HEK293T (cell line): Measurements from ENCODE around the gene PRKCG.
"Not testable (repeated sequence)": the region's sequence is repeated elsewhere in the genome, so short reads cannot be mapped to it uniquely, and the experiment has no call there.

ENCODE experiments used
- FOXK2 ChIP-seq: fragments of 450-650 bp; IDR thresholded peaks from 2 replicates; pipeline ENCODE4 v1.6.1; 2016; ENCODE audit warnings: mild to moderate bottlenecking
- TF ChIP-seq, protein P1 (sequence below): fragments of 450-650 bp; IDR thresholded peaks from 2 replicates; pipeline ENCODE4 v1.6.1; 2016

DNA sequence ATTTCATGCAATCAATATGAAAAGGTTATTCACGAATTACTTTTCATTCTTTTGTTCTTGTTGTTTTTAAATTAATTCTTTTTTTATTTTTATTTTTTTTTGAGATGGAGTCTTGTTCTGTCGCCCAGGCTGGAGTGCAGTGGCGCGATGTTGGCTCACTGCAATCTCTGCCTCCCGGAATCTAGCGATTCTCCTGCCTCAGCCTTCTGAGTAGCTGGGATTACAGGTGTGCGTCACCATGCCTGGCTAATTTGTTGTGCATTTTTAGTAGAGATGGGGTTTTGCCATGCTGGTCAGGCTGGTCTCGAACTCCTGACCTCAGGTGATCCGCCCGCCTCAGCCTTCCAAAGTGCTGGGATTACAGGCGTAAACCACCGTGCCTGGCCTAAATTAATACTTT, 41.8 kb upstream of the PRKCG start:
- TF ChIP-seq, protein P1, sequence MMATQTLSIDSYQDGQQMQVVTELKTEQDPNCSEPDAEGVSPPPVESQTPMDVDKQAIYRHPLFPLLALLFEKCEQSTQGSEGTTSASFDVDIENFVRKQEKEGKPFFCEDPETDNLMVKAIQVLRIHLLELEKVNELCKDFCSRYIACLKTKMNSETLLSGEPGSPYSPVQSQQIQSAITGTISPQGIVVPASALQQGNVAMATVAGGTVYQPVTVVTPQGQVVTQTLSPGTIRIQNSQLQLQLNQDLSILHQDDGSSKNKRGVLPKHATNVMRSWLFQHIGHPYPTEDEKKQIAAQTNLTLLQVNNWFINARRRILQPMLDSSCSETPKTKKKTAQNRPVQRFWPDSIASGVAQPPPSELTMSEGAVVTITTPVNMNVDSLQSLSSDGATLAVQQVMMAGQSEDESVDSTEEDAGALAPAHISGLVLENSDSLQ: not testable (repeated sequence)
- not testable (repeated sequence) for TF ChIP-seq FOXK2
